ENCODE results near the gene EXOC4. TPM values are rescaled to one million over a fixed set of nuclear protein-coding genes. Genes with fewer than 3 reads are reported as not detected.

EXOC4 gene
- total RNA-seq, 4 donors from 2014 or later: 52.4 to 82.2 (median 67.0) TPM

DNA sequence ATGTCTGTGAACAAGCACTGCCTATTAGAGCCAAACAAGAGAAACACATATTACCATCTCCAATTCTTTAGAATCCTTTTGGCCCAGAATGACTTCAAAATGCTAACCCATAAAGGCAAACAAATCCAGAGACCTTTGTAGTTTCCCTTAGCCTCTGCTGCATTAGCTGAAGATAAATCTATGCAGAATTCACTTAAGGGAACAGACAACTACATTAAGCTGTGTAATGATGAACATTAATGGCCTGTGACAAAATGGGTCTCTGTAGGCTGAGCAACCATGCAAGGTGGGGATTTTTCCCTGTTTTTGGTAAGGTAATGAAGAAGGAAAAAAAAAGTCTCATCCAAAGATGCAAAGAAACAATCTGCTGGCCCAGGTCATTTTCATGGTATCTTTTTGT is 411.6 kb downstream of the EXOC4 start:
- intact Hi-C loops (cut with DNase I; ENCODE audit: low total_unique reads): no loop called here
- no peak for DNase-seq (ENCODE audit: low spot score in 2 of 2)
- TF ChIP-seq, protein P1, sequence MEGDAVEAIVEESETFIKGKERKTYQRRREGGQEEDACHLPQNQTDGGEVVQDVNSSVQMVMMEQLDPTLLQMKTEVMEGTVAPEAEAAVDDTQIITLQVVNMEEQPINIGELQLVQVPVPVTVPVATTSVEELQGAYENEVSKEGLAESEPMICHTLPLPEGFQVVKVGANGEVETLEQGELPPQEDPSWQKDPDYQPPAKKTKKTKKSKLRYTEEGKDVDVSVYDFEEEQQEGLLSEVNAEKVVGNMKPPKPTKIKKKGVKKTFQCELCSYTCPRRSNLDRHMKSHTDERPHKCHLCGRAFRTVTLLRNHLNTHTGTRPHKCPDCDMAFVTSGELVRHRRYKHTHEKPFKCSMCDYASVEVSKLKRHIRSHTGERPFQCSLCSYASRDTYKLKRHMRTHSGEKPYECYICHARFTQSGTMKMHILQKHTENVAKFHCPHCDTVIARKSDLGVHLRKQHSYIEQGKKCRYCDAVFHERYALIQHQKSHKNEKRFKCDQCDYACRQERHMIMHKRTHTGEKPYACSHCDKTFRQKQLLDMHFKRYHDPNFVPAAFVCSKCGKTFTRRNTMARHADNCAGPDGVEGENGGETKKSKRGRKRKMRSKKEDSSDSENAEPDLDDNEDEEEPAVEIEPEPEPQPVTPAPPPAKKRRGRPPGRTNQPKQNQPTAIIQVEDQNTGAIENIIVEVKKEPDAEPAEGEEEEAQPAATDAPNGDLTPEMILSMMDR (IDR thresholded peaks at IDR 0.05): no peak
- no peak for TF ChIP-seq POLR2A (IDR thresholded peaks at IDR 0.05)
- no peak overlapping the region for H3K4me3 ChIP-seq (ENCODE audit: low read depth, poor library complexity, severe bottlenecking)

DNA sequence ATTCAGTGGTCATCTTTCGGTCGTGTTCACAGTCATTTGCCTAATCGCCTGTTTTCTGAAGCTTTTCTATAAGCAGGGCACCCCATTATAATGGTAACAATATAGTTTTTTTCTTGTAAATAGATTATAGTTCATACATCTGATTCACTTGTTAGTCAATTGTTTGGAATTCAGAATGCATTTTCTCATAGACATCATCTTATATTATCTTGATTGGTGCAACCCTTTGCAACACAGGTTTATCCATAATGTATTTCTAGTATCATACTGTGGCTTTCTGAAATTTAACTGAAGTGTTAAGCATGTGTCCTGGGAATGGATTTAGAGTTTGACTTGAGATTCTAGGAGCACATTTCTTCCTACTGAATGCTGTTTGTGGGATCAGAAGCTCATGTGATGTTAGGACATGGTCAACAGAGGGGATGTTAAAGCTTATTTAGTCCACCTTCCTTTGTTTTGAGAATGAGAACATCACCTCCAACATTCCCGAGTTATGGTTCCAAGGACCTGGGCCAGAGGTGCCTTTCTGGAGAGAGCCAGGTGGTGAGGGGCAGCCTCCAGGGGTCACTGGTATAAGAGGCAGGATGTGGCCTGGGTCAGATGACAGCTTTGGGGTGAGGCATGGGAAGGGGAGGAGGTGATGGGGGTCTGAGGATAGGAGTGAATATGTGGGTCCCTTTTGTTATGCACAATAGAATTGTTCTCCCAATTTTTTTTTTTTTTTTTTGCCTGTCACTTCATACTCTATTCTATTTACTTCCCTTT is 415.6 kb downstream of the EXOC4 start:
- DNase-seq (ENCODE audit: low spot score in 2 of 2): no peak
- TF ChIP-seq, protein P1 (IDR thresholded peaks at IDR 0.05): no peak
- no peak for TF ChIP-seq POLR2A (IDR thresholded peaks at IDR 0.05)
- intact Hi-C loops (cut with DNase I; ENCODE audit: low total_unique reads): no loop called here
- WGBS, 2 donors: 97 to 99% methylated on average over 4 of the region's 4 CpGs
- H3K4me3 ChIP-seq (ENCODE audit: low read depth, poor library complexity, severe bottlenecking): no peak overlapping the region

DNA sequence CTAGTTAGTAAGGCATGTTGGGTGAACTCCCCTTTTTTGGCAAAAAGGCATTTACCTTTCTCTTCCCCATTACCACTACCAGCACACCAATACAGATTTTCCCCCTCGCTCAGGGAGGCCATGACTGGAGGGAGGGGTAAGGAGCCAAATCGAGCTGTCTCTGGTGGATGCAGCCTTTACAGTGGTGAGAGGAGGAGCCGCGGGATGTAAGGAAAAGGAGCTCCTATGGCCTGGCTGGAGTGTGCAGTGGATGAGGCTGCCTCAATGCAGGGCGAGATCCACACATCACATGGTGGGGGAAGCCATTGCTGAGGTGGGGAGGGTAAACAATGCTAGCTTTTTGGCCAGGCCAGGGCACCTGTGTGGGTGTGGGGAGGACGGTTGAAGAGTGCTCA is 416.2 kb downstream of the EXOC4 start:
- H3K4me3 ChIP-seq (ENCODE audit: low read depth, poor library complexity, severe bottlenecking): no peak overlapping the region
- no peak for TF ChIP-seq POLR2A (IDR thresholded peaks at IDR 0.05)
- TF ChIP-seq, protein P1 (IDR thresholded peaks at IDR 0.05): no peak
- DNase-seq (ENCODE audit: low spot score in 2 of 2): no peak
- intact Hi-C loops (cut with DNase I; ENCODE audit: low total_unique reads): no loop called here
- 89 to 95% methylated on average over 6 of the region's 6 CpGs for whole genome bisulfite sequencing, 2 donors

DNA sequence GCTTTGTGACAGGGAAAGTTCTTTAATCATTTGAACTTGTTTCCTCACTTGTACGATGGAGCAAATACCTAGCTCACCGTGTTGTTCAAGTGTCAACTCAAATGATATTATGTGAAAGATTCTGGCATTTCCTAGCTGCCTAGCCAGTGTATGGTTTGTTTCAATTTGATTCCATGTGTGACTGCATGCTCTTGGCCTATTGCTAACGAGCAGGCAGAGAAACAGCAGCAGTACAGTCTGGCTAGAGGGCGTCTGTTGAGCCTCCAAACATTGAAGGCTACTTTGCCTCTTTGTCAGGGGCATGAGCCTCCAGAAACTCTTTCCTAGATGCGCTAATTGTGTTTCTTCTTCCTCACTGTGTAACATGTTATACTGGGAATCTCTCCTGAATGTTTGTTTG is 417.4 kb downstream of the EXOC4 start:
- H3K4me3 ChIP-seq (ENCODE audit: low read depth, poor library complexity, severe bottlenecking): no peak overlapping the region
- no peak for TF ChIP-seq POLR2A (IDR thresholded peaks at IDR 0.05)
- TF ChIP-seq, protein P1 (IDR thresholded peaks at IDR 0.05): no peak
- WGBS, 2 donors: 90 to 93% methylated on average over 5 of the region's 5 CpGs
- intact Hi-C loops (cut with DNase I; ENCODE audit: low total_unique reads): no loop called here
- DNase-seq (ENCODE audit: low spot score in 2 of 2): no peak

DNA sequence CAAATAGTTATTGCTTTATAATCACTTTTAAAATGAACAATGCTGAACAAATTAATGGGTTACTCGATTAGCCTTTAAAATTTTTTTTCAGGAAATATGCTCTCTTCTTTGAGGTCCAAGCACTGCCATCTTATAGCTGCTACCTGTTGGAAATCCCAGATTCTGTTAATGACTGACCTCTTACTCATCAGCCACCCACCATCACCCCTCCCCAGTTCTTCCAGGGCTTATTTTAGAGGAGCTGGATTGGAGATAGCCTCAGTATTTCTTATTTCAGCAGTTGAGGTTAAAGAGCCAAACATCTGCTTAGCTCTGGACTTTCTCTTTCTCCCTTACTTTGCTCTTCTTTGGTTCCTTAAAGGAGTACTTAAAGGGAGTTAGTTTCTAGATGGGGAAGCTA is 420.0 kb downstream of the EXOC4 start:
- intact Hi-C loops (cut with DNase I; ENCODE audit: low total_unique reads): no loop called here
- TF ChIP-seq, protein P1 (IDR thresholded peaks at IDR 0.05): no peak
- no peak for TF ChIP-seq POLR2A (IDR thresholded peaks at IDR 0.05)
- DNase-seq (ENCODE audit: low spot score in 2 of 2): no peak
- WGBS, 2 donors: 89 to 97% methylated on average over 1 of the region's 1 CpG
- H3K4me3 ChIP-seq (ENCODE audit: low read depth, poor library complexity, severe bottlenecking): no peak overlapping the region

Data from lower leg skin (tissue), 4 donors.